Hematopoietic multipotent progenitor cell treated with erythropoietin and hydrocortisone succinate and interleukin-3 and kit ligand, for 8 days (in vitro differentiated cells): ENCODE data around the gene SYCE3.
A peak's percentile ranks its signal among the peaks of the same experiment; 100 is the strongest.
"Not testable (repeated sequence)": the region's sequence is repeated elsewhere in the genome, so short reads cannot be mapped to it uniquely, and the experiment has no call there.

Experiments used
- DNase-seq: peaks from one replicate; pipeline ENCODE4 v3.0.0-alpha.2; 2015

Gene SYCE3

DNA sequence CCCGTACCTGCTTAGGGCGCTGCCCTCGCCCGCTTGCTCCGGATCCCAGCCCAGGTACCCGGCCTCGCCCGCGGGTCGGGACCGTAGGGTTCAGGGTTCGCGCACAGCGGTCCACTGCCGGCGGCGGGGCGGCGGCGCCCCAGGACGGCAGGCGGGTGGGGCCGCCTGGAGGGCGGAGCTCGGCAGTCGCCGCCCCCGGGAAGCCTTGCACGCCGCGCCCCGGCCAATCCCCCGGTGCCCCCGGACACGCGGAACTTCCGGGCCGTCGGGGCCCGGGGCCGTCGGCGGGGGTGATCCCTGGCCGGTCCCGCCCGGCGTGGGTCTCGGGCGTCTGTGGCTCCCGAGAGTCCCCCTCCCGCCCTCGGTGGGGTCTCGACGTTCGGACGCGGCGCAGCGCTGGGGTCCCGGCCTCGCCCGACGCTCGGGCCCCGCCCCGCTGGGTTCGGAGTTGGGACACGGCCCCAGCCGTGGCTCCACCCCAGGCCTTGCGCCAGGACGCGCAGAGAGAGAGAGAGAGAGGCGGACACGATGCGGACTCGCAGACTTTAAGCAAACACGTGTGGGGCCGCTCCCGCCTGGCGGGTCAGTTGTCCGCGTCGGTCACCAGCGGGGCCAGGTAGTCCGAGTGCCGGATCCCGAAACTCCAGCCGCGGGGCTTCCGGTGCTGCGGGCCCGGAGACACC is 32.7 kb downstream of the SYCE3 start, which contains the start of gene TYMP:
Gene TYMP, minus strand, starts transcription at position 116 of the 683 bp plus-strand sequence. CDS start 303 bp downstream, outside the sequence.
- peak; percentile 81 for DNase-seq

DNA sequence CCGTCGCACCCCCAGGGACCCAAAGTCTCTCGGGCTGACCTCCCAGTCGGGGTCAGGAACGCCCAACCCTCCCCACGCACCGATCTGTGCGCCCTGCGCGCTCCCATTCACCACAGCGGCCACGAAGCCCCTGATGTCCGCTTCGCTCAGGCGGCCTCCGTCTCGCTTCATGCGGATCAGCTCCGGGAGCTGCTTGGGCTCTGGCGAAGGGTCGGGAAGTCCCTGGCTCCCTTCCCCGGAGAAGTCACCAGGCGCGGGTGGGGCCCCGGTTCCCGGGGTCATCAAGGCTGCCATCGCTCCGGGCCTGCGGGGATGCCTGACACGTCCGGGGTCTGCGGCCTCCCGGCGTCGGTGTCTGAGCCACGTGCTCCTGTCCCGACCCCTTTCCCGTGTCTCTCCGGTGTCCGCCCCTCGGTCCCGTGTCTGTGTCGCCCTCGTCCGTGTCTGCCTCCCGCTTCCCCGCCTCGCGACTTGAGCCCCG is 33.3 kb downstream of the SYCE3 start:
- DNase-seq = no peak

GRCh38 chr22:50528682-50529415 is 33.9 kb downstream of the SYCE3 start:
- DNase-seq = no peak

DNA sequence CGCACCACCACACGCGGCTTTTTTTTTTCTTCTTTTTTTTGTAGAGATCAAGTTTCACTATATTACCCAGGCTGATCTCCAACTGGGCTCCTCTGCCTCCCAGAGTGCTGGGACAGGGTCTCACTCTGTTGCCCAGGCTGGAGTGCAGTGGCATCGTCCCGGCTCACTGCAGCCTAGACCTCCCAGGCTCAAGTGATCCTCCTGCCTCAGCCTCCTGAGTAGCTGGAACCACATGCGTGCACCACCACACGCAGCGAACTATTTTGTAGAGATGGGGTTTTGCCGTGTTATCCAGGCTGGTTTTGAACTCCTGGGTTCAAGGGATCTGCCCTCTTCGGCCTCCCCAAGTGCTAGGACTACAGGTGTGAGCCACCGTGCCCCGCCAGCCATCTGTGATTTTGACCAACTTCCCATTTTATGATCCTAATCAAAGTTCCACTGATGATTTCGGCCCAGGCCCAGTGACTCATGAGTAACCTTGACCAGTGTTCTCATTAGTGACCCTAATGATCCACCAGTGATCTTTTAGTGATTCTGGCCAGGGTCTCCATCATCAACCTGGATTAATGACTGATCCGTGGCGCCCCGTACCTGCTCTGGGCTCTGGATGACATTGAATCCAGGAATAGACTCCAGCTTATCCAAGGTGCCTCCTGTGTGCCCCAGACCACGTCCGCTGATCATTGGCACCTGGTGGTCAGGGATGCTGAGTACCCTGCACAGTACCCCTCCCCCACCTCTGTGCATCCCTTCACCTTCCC is 34.6 kb downstream of the SYCE3 start:
- DNase-seq = no peak

DNA sequence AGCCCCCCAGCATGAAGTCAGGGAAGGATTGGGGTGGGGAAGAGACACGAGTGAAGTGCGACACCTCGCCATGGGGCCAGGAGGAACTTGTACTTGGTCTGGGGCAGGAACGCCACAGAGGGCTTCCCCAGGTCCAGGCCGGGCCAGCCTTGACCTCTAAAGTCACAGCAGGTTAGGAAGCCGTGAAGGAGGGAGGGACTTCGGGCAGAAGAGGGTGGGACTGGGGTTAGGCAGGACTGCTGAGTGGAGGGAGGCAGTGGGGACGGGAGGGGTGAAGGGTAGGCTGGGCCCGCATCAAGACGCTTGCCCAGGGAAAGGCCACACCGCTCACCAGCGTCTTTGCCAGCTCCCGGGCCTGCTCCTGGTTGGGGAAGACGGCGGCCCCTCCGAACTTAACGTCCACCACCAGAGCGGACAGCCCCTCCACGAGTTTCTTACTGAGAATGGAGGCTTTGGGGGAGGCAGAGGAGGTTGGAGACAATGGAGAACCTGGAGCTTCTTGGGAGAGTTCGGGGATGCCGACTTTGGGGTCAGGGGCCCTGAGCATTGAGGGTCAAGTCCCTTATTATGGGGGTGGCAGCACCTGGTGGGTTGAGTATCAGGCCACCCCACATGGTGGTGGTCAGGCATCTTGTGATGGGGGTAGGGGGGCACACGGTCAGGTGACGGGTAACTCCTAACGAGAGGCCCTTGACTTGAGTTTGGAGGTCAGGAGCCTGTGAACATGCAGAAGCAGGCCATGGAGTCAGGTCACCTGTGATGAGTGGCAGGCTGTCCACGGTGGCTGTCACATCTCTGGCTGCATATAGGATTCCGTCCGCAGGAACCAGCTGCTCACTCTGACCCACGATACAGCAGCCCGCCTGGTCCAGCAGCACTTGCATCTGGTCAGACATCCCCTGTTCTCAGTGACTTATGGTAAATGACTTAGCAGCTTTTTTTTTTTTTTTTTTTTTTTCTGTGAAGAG is 35.6 kb downstream of the SYCE3 start:
- peak; percentile 75 for DNase-seq

DNA sequence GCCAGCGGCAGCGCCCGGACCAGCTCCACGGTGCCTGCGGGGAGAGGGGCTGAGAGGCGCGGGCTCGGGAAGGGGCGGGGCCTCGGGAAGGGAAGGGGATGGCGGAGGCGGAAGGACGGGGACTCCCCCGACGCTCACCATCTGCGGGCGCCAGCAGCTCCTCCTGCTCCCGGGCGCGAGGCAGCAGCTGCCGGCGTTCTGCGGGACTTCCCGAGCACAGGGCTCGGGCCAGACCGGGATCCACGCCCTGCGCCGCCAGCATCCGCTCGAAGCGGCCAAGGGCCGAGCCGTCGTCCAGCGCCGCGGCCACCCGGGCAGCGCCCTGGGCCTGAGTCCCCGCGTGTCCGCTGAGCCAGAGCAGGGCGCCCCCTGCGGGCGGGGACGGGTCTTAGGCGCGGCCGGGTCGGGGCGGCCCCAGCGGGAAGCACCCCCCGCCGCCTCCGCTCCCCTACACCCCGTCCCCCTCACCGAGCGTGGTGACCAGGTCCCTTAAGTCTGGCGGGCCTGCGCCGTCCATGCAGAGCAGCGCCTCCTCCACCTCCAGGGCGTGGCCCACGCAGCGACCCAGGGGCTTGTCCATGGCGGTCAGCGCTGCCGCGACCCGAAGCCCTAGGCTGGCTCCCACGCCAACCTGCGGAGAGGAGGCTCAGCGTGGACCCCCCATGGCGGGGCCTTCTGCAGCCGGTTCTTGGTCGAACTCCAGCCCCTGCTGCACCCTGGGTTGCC is 36.4 kb downstream of the SYCE3 start:
- DNase-seq = peak; percentile 77

GRCh38 chr22:50525858-50526107 is 36.9 kb downstream of the SYCE3 start:
- no peak for DNase-seq

DNA sequence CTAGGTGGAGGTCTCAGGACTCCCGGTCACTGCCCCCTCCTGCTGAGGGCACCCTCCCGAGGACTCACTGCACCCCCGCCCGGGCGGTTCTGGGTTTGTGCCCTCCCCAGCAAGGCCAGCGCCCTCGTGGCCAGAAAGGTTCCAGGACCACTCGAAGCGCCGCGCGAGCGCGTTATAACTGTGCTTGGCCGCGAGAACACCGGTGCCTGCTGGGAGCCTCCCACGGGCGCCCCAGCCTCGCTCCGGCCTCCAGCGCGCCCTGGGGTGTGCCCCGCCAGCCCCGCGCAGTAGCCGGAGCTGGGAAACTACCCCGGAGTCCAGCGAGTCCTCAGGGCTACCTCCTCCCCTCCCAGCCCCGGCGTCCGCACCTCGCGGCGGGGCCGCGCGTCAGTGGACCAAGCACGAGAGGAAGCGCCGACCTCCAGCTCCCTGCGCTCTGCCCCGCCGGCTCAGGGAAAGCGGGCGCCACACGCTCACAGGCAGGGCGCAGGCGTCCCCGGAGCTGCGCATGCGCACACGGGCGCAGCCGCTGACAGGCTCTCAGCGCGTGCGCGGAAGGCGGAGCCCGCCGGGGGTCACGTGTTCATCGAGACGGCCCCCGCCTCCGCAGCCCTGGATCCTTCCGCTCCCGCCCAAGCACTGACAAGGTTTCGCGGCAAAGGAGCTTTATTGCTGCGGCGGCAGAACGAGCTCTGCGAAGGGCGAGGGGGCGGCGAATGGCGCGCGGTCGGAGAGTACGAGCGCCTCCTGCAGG is 37.4 kb downstream of the SYCE3 start, which contains the start of gene SCO2:
Gene SCO2, minus strand, starts transcription at position 495 of the 754 bp plus-strand sequence. CDS start 1,187 bp downstream, outside the sequence.
- DNase-seq = peak; percentile 96

GRCh38 chr22:50524676-50525103 is 38.0 kb downstream of the SYCE3 start:
- DNase-seq = no peak

GRCh38 chr22:50523806-50524675 is 38.7 kb downstream of the SYCE3 start:
- DNase-seq = no peak

GRCh38 chr22:50523458-50523805 is 39.3 kb downstream of the SYCE3 start:
- DNase-seq = no peak

DNA sequence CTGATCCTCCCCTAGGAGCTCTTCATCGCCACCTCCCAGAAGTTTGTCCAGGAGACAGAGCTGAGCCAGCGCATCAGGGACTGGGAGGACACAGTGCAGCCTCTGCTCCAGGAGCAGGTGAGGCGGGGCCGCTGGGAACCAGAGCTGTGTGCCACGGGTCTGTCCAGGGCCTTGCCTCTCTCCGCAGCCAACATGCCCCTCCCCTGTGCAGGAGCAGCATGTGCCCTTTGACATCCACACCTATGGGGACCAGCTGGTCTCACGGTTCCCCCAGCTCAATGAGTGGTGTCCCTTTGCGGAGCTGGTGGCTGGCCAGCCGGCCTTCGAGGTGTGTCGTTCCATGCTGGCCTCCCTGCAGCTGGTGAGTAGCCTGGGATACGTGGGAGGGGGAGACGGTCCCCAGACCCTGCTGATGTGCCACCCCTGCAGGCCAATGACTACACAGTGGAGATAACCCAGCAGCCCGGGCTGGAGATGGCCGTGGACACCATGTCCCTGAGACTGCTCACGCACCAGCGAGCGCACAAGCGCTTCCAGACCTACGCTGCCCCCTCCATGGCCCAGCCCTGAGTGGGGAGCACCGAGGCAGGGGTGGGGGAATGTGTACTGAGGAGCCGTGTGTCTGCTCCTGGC is 39.8 kb downstream of the SYCE3 start:
- no peak for DNase-seq

- no peak for DNase-seq
Observed at GRCh38 chr22:50522208-50522805, 40.4 kb downstream of the SYCE3 start.

GRCh38 chr22:50521710-50522109 is 41.0 kb downstream of the SYCE3 start:
- DNase-seq = no peak

DNA sequence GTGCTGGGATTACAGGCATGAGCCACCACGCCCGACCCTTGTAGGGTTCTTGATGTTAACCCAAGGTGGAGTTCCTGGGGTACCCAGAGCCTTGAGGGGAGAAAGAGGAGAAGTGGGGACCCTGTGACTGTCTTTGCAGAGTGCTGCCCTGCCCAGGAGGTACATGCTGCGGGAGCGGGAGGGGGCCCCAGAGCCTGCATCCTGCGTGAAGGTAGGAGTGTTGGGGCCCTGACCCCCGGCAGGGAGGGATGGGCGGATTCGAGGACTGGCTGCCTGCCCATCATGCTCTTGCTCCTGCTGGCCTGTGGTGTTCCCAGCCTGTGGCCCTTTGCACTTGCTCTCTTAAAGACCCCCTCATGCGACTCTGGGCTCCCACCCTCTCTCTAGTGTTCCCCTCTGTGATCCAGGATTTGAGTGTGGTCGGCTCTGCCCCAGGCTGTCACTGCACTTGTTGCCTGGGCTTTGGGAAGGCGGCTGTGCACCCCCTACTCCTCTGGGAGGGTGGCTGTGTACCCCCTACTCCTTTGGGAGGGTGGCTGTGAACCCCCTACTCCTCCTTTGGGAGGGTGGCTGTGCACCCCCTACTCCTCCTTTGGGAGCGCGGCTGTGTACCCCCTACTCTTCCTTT is 41.8 kb downstream of the SYCE3 start:
- no peak for DNase-seq

DNA sequence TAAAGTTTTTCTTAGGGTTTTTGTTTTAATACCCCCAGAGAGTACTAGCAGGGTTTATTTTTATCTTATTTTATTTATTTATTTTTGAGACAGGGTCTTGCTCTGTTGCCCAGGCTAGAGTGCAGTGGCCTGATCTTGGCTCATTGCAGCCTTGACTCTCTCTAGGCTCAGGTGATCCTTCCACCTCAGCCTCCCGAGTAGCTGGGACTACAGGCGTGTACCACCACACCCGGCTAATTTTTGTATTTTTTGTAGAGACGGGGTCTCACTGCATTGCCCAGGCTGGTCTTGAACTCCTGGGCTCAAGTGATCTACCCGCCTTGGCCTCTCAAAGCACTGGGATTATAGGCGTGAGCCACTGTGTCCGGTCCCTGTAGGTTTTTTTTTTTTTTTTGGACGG is 42.5 kb downstream of the SYCE3 start:
- DNase-seq = not testable (repeated sequence)

DNA sequence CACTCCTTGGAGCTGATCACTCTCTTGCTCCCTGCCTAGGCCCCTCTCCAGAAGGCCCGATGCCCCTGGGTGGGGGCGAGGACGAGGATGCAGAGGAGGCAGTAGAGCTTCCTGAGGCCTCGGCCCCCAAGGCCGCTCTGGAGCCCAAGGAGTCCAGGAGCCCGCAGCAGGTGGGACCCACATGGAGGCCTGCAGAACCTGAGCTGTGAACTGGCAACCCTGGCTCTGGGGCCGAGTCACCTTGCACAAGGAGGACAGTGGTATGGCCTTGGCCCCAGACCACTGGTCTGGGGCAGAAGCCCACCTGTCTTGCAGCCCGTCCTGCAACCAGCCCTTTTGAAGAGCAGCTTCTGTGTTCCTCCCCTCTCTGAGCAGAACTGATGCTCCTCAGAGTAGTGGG is 43.6 kb downstream of the SYCE3 start:
- DNase-seq = no peak

- no peak for DNase-seq
Observed at GRCh38 chr22:50518606-50519005, 44.1 kb downstream of the SYCE3 start.
